NCI-H446 treated with DMSO at 0.1 percent for 48 hours (cell line): Measurements from ENCODE around the gene ATF6.

Experiments
- DNase-seq: peaks from one replicate; lab custom pipeline; 2025; lab: John Stamatoyannopoulos, UW

Gene ATF6

GRCh38 chr1:161936786-161937185 is 170.7 kb downstream of the ATF6 start:
- DNase-seq = no peak

- DNase-seq = no peak
Observed at GRCh38 chr1:161940866-161941591, 174.9 kb downstream of the ATF6 start.

GRCh38 chr1:161941726-161942436 is 175.8 kb downstream of the ATF6 start:
- DNase-seq = no peak

GRCh38 chr1:161943737-161944136 is 177.6 kb downstream of the ATF6 start:
- no peak for DNase-seq

- DNase-seq = no peak
Observed at GRCh38 chr1:161944381-161944780, 178.3 kb downstream of the ATF6 start.

- no peak for DNase-seq
Observed at GRCh38 chr1:161945306-161946060, 179.4 kb downstream of the ATF6 start.

- no peak for DNase-seq
Observed at GRCh38 chr1:161946071-161946987, 180.2 kb downstream of the ATF6 start.

- no peak for DNase-seq
Observed at GRCh38 chr1:161948435-161948834, 182.3 kb downstream of the ATF6 start.

GRCh38 chr1:161949548-161949947 is 183.4 kb downstream of the ATF6 start:
- DNase-seq = no peak

GRCh38 chr1:161950377-161950776 is 184.3 kb downstream of the ATF6 start:
- no peak for DNase-seq

- DNase-seq = no peak
Observed at GRCh38 chr1:161951646-161952045, 185.5 kb downstream of the ATF6 start.

- DNase-seq = no peak
Observed at GRCh38 chr1:161952607-161953172, 186.6 kb downstream of the ATF6 start.

GRCh38 chr1:161953256-161953920 is 187.3 kb downstream of the ATF6 start:
- no peak for DNase-seq

- DNase-seq = no peak
Observed at GRCh38 chr1:161954050-161954449, 187.9 kb downstream of the ATF6 start.

- no peak for DNase-seq
Observed at GRCh38 chr1:161954466-161954865, 188.3 kb downstream of the ATF6 start.

- DNase-seq = no peak
Observed at GRCh38 chr1:161955606-161956005, 189.5 kb downstream of the ATF6 start.

- no peak for DNase-seq
Observed at GRCh38 chr1:161956097-161956496, 190.0 kb downstream of the ATF6 start.

GRCh38 chr1:161956930-161957329 is 190.8 kb downstream of the ATF6 start:
- DNase-seq = no peak

- no peak for DNase-seq
Observed at GRCh38 chr1:161958425-161958824, 192.3 kb downstream of the ATF6 start.

GRCh38 chr1:161962091-161962887 is 196.2 kb downstream of the ATF6 start:
- no peak for DNase-seq
